Measurements from ENCODE around the gene ATP8B3.

Gene ATP8B3

DNA sequence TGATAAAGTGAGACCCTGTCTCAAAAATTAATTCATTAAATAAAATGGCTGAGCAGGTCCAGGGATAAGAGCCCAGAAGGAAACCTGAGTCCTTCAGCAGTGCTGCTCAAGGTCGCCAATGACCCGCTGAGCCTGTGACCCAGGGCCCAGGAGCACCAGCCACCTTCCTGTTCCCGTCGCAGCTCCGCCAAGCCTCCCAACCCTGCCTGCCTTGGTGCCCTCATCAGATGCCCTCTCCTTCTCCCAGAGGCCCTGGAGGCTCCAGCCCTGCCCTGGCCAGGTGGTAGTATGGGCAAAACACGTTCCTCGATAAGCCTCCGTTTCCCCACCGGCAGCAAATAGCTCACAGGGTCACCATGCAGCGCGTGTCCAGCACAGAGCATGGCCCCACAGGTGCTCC, 33.6 kb upstream of the ATP8B3 start:
- H3K4me3 ChIP-seq (ENCODE audit: control insufficient read depth, low read depth, low read length) = no peak overlapping the region
- no peak for DNase-seq (ENCODE audit: low read depth)
- TF ChIP-seq CTCF (IDR thresholded peaks at IDR 0.05; ENCODE audit: control insufficient read depth, insufficient read depth, low read depth, low read length, missing control alignments) = no peak

DNA sequence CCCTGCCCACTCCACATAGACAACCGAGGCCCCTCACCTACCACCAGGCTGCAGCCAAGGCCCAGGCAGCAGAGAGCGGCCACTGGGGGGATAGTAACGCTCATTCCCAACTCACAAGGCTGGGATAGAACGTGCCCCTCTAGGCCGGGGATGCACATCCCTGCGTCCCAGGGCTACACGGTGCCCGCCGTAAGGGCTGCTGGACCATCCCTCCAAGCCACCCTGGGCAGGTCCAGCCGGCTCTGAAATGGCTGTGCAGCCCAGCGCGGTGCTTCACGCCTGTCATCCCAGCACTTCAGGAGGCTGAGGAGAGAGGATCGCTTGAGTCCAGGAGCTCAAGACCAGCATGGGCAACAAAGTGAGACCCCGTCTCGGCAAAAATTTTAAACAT, 33.0 kb upstream of the ATP8B3 start:
- TF ChIP-seq CTCF (IDR thresholded peaks at IDR 0.05; ENCODE audit: control insufficient read depth, insufficient read depth, low read depth, low read length, missing control alignments) = no peak
- no peak for DNase-seq (ENCODE audit: low read depth)
- no peak overlapping the region for H3K4me3 ChIP-seq (ENCODE audit: control insufficient read depth, low read depth, low read length)

- TF ChIP-seq CTCF (IDR thresholded peaks at IDR 0.05; ENCODE audit: control insufficient read depth, insufficient read depth, low read depth, low read length, missing control alignments) = no peak
- DNase-seq (ENCODE audit: low read depth) = no peak
- H3K4me3 ChIP-seq (ENCODE audit: control insufficient read depth, low read depth, low read length) = no peak overlapping the region
Measured at GRCh38 chr19:1844513-1845124, 32.5 kb upstream of the ATP8B3 start.

- no peak for TF ChIP-seq CTCF (IDR thresholded peaks at IDR 0.05; ENCODE audit: control insufficient read depth, insufficient read depth, low read depth, low read length, missing control alignments)
- H3K4me3 ChIP-seq (ENCODE audit: control insufficient read depth, low read depth, low read length) = no peak overlapping the region
- no peak for DNase-seq (ENCODE audit: low read depth)
Measured at GRCh38 chr19:1843646-1844394, 31.7 kb upstream of the ATP8B3 start.

DNA sequence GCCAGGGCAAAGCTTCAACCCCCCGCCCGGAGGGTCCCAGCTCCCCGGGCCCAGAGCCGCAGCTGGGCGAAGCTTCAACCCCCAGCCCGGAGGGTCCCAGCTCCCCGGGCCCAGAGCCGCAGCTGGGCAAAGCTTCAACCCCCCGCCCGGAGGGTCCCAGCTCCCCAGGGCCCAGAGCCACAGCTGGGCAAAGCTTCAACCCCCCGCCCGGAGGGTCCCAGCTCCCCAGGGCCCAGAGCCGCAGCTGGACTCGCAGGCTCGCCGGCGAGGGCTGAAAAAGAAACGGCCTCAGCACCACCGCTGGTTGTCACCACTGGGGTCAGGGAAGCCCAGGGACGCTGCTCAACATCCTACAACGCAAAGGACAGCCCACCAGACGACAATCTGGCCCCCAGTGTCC, 31.0 kb upstream of the ATP8B3 start:
- DNase-seq (ENCODE audit: low read depth) = no peak
- H3K4me3 ChIP-seq (ENCODE audit: control insufficient read depth, low read depth, low read length) = no peak overlapping the region
- no peak for TF ChIP-seq CTCF (IDR thresholded peaks at IDR 0.05; ENCODE audit: control insufficient read depth, insufficient read depth, low read depth, low read length, missing control alignments)

GRCh38 chr19:1841209-1841924, 29.3 kb upstream of the ATP8B3 start:
- H3K4me3 ChIP-seq (ENCODE audit: control insufficient read depth, low read depth, low read length) = no peak overlapping the region
- no peak for TF ChIP-seq CTCF (IDR thresholded peaks at IDR 0.05; ENCODE audit: control insufficient read depth, insufficient read depth, low read depth, low read length, missing control alignments)
- DNase-seq (ENCODE audit: low read depth) = no peak
